GM18498 (cell line): Measurements from ENCODE around the gene PPP1R13L.
"Not testable (repeated sequence)": the region's sequence is repeated elsewhere in the genome, so short reads cannot be mapped to it uniquely, and the experiment has no call there.

Source experiments
- ATAC-seq: cut with Tn5 transposase; IDR thresholded peaks from one replicate; pipeline ENCODE4 v1.9.1; 2021; ENCODE audit warnings: mild to moderate bottlenecking, moderate library complexity; ENCODE audit not compliant: unreplicated experiment

PPP1R13L gene

DNA sequence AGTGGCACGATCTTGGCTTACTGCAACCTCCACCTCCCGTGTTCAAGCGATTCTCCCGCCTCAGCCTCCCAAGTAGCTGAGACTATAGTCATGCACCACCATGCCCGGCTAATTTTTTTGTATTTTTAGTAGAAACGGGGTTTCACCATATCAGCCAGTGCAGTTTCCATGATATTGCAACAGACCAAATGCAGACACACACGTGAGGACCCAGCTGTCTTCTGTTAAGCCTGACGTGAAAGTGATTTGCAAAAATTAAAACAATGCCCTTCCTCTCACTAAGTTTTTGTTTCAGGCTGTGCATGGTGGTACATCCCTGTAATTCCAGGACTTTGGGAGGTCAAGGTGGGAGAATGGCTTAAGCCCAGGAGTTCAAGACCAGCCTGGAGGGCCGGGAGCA, 26.1 kb upstream of the PPP1R13L start:
- ATAC-seq = not testable (repeated sequence)

- ATAC-seq = not testable (repeated sequence)
Observed at GRCh38 chr19:45429896-45430295, 25.0 kb upstream of the PPP1R13L start.

DNA sequence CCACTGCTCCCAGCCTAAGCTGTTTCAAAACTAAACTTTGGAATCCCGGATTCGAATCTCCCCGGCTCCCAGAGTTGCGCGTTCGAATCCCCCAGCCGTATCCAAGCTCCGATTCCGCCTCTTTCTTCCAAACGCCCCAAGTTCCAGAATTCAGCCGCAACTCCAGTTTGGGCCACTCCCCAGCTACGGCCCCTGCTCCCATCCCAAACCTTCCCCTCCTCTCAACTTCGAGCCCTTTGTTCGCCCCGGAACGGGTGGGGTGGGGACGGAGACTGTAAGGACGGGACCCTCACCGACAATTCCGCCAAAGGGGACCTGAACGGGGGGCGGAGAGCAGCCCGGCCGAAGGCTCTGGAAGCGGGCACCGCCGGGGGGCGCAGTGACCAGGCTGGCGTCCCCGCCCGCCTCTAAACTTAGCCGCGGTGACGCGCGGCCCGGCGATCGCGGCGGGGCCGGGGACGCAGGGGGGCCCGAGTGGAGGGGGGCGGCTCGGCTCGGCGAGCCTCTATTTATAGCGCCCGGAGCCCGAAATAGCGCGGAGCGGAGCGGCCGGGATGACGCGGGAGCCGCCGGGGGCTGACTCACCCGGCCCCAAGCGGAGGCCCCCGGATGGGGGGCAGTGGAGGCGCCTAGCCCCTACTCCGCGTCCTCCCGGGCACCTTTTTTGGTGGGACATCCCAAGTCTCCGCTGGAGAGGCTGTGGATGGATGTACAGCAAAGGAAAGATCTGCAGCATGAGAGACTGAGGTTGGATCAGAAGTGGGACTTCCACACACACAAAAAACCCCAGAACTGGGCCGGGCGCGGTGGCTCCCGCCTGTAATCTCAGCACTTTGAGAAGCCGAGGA, 23.7 kb upstream of the PPP1R13L start:
- no peak for ATAC-seq

GRCh38 chr19:45424191-45425058, 19.6 kb upstream of the PPP1R13L start:
- no peak for ATAC-seq

GRCh38 chr19:45423589-45424190, 18.8 kb upstream of the PPP1R13L start, which contains the start of gene ERCC1:
Gene ERCC1, minus strand, starts transcription at chr19:45423917. Its CDS starts 543 bp downstream, at chr19:45423374.
- ATAC-seq = peak; percentile 70

- ATAC-seq = no peak
Observed at GRCh38 chr19:45423033-45423588, 18.2 kb upstream of the PPP1R13L start.

GRCh38 chr19:45421947-45422498, 17.2 kb upstream of the PPP1R13L start:
- no peak for ATAC-seq

DNA sequence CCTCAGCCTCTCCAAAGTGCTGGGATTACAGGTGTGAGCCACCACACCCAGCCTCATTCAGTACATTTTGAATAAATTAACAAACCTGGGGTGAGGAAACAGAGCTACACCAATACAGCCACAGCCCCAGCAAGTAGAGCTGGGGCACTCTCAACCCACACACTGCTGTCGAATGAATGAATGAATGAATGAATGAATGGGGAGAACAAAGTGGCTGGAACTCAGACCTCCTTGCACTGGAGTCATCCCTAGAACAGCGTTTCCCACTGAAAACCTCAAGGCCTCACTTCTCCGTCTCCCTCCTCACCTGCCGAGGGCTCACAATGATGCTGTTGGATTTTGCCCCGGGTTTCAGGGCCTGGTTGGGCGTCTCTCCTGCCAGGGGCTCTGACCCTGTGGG, 16.0 kb upstream of the PPP1R13L start:
- ATAC-seq = no peak

- no peak for ATAC-seq
Observed at GRCh38 chr19:45420356-45420755, 15.5 kb upstream of the PPP1R13L start.

DNA sequence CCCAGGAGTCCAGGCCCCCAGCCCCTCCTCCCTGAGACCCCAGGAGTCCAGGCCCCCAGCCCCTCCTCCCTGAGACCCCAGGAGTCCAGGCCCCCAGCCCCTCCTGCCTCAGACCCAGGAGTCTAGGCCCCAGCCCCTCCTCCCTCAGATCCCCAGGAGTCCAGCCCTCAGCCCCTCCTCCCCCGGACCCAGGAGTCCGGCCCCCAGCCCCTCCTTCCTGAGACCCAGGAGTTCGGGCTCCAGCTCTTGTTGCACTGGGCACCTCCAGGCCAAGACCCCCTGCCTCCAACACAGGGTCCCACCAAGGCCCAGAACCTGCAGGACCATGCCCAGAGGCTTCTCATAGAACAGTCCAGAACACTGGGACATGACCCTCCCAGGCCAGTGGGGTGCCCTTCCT, 15.0 kb upstream of the PPP1R13L start:
- ATAC-seq = no peak

GRCh38 chr19:45419396-45419795, 14.5 kb upstream of the PPP1R13L start:
- ATAC-seq = peak; percentile 56

DNA sequence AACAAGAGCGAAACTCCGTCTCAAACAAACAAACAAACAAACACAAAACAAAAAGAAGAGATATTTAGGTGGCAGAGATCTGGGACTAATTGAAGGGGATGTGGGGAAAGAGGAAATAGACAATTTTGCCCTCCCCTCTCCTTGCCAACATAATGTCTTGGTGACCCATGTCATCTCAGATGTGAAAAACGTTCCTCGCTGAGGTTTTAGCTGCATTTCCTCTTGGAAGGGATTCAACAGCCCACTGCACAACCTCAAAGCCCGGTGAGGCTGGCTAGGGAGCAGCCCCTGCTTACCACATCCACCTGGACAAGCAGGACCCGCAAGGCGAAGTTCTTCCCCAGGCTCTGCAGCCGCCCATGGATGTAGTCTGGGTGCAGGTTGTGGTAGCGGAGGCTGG, 13.9 kb upstream of the PPP1R13L start:
- ATAC-seq = no peak

- ATAC-seq = no peak
Observed at GRCh38 chr19:45417151-45417550, 12.3 kb upstream of the PPP1R13L start.

GRCh38 chr19:45414468-45414867, 9.6 kb upstream of the PPP1R13L start:
- no peak for ATAC-seq

DNA sequence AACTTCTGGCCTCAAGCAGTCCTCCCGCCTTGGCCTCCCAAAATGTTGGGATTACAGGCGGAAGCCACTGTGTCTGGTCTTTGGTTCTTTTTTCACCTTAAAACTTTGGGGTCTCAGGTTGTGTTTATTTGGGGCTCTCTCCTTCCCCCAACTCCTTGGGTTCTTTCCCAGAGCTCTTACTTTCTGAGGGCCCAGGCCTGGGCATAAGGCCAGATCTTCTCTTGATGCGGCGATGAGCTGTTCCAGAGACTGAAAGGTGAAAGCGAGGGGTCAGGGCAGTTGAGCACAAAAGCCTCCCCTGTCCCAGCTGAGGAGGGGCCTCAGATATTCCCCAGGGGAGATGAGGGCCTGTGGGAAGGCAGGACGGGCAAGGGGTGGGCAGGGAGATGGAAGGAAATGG, 8.6 kb upstream of the PPP1R13L start:
- no peak for ATAC-seq

GRCh38 chr19:45410330-45410729, 5.5 kb upstream of the PPP1R13L start:
- ATAC-seq = not testable (repeated sequence)

DNA sequence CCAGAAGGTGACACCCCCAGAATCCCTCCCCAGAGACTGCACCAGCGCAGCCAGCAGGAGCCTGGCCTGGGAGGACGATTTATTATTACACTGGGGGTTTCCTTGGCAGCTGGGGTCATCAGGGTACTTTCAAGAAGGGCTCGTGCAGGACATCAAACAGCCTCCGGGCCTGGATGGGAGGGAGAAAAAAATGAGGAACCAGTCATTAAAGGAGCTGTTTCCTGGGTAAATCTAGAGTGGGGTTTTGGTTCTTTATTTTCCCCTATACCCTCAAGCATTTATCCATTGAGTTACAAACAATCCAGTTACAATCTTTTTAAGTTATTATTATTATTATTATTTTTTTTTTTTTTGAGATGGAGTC, 4.7 kb upstream of the PPP1R13L start:
- no peak for ATAC-seq

DNA sequence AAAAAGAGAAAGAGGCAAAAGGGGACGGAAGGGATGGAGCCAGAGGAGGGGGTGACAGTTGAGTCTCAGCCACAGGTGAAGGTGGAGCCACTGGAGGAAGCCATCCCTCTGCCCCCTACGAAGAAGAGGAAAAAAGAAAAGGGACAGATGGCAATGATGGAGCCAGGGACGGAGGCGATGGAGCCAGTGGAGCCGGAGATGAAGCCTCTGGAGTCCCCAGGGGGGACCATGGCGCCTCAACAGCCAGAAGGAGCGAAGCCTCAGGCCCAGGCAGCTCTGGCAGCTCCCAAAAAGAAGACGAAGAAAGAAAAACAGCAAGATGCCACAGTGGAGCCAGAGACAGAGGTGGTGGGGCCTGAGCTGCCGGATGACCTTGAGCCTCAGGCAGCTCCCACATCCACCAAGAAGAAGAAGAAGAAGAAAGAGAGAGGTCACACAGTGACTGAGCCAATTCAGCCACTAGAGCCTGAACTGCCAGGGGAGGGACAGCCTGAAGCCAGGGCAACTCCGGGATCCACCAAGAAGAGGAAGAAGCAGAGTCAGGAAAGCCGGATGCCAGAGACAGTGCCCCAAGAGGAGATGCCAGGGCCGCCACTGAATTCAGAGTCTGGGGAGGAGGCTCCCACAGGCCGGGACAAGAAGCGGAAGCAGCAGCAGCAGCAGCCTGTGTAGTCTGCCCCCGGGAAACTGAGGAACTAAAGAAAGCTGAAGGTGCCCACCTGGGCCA, 4.1 kb upstream of the PPP1R13L start:
- ATAC-seq = no peak

DNA sequence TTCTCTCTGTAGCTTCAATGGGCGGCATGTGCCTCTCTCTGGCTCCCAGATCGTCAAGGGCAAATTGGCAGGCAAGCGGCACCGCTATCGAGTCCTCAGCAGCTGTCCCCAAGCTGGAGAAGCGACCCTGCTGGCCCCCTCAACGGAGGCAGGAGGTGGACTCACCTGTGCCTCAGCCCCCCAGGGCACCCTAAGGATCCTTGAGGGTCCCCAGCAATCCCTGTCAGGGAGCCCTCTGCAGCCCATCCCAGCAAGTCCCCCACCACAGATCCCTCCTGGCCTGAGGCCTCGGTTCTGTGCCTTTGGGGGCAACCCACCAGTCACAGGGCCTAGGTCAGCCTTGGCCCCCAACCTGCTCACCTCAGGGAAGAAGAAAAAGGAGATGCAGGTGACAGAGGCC, 3.3 kb upstream of the PPP1R13L start:
- no peak for ATAC-seq

GRCh38 chr19:45407585-45407984, 2.7 kb upstream of the PPP1R13L start:
- ATAC-seq = not testable (repeated sequence)
